HCT116 (cell line): Measurements from ENCODE around the gene ANKRD24. TPM values are rescaled to one million over a fixed set of nuclear protein-coding genes. Genes with fewer than 3 reads are reported as not detected.
"Not testable (repeated sequence)": the region's sequence is repeated elsewhere in the genome, so short reads cannot be mapped to it uniquely, and the experiment has no call there.

ENCODE experiments used
- ATAC-seq: fragments of 200-7000 bp; cut with Tn5 transposase; 2 replicates; pipeline ENCODE4 v1.9.1; 2020; ENCODE audit warnings: mild to moderate bottlenecking, moderate library complexity
- BruUV-seq: library from RNA; stranded (reverse); fragments of 400-500 nt; replicated peaks from 2 replicates; lab custom pipeline; 2021; lab: Mats Ljungman, UMichigan
- CTCF ChIA-PET: fragments of 300-600 bp; sonication (Branson Sonifier 250); formaldehyde crosslinking; loops from one replicate; lab custom pipeline; 2021; ENCODE audit warnings: antibody characterized with exemption; lab: Charles Lee
- POLR2A ChIA-PET: fragments of 300-600, 350-600 bp; sonication (Branson Sonifier 250); formaldehyde crosslinking; loops from one replicate; lab custom pipeline; 2021; ENCODE audit warnings: antibody characterized with exemption; lab: Charles Lee
- RAD21 ChIA-PET, 2 experiments: fragments of 300-600 bp; sonication (Branson Sonifier 250); formaldehyde crosslinking; loops; one replicate each; lab custom pipeline; 2023; ENCODE audit warnings: low total read pairs in 2 of 2; ENCODE audit not compliant: uncharacterized antibody in 2 of 2, unreplicated experiment in 2 of 2, low non-redundant PET in 1 of 2; lab: Charles Lee
- DNase-seq: peaks from one replicate; pipeline ENCODE4 v3.0.0-alpha.2; 2010; ENCODE audit warnings: low read depth, low spot score
- H2AFZ ChIP-seq: fragments of 200-600 bp; shearing (Covaris generic), sonication (generic); 2 replicates; pipeline ENCODE4 v1.6.1; 2017; ENCODE audit warnings: low read depth, mixed run types, mixed read lengths, antibody characterized with exemption, low read length; ENCODE audit not compliant: poor library complexity, severe bottlenecking
- H3K27ac ChIP-seq: 2 replicates; pipeline ENCODE4 v1.5.1; 2012; ENCODE audit warnings: low read depth, low read length
- H3K27me3 ChIP-seq: fragments of 200-600 bp; sonication (generic); 2 replicates; pipeline ENCODE4 v1.6.1; 2016; ENCODE audit warnings: mixed run types, low read length, mixed read lengths; ENCODE audit not compliant: insufficient read depth
- H3K36me3 ChIP-seq, 2 experiments: fragments of 200-500 bp in 1 of 2; fragments of 200-600 bp in 1 of 2; sonication (Bioruptor generic) in 1 of 2; sonication (generic) in 1 of 2; 2 replicates each; pipeline versions ENCODE4 v1.5.1 to v1.6.1; 2014 to 2016; ENCODE audit warnings: low read length in 2 of 2, inconsistent platforms in 1 of 2, mixed read lengths in 1 of 2, mixed run types in 1 of 2; ENCODE audit not compliant: insufficient read depth in 2 of 2, control insufficient read depth in 1 of 2
- H3K4me1 ChIP-seq, 2 experiments: fragments of 200-600 bp in 1 of 2; sonication (generic) in 1 of 2; 2 replicates each; pipeline versions ENCODE4 v1.5.1 to v1.6.1; 2012 to 2017; ENCODE audit warnings: low read length in 2 of 2, inconsistent platforms in 1 of 2, mild to moderate bottlenecking in 1 of 2, mixed read lengths in 1 of 2, mixed run types in 1 of 2, moderate library complexity in 1 of 2; ENCODE audit not compliant: insufficient read depth in 2 of 2, control insufficient read depth in 1 of 2
- H3K4me2 ChIP-seq: fragments of 200-600 bp; sonication (generic); 2 replicates; pipeline ENCODE4 v1.6.1; 2017; ENCODE audit warnings: mixed run types, low read length, mixed read lengths
- H3K4me3 ChIP-seq, 2 experiments: fragments of 200-600 bp in 1 of 2; sonication (generic) in 1 of 2; replicated peaks in 1 of 2; 2 replicates each; pipeline ENCODE4 v1.5.1; 2011 to 2016; ENCODE audit warnings: low read length in 2 of 2, control low read depth in 1 of 2, low read depth in 1 of 2, mild to moderate bottlenecking in 1 of 2, mixed read lengths in 1 of 2, mixed run types in 1 of 2
- H3K79me2 ChIP-seq: fragments of 200-600 bp; sonication (generic); 2 replicates; pipeline ENCODE4 v1.6.1; 2017; ENCODE audit warnings: mild to moderate bottlenecking, mixed run types, low read length, moderate library complexity, mixed read lengths; ENCODE audit not compliant: insufficient read depth
- H3K9ac ChIP-seq: fragments of 200-600 bp; sonication (generic); 2 replicates; pipeline ENCODE4 v1.6.1; 2016; ENCODE audit warnings: low read length, mixed read lengths
- H3K9me2 ChIP-seq: fragments of 200-600 bp; sonication (generic), shearing (Covaris generic); 2 replicates; pipeline ENCODE4 v1.6.1; 2017; ENCODE audit warnings: mixed run types, mild to moderate bottlenecking, moderate library complexity; ENCODE audit not compliant: insufficient read depth
- H3K9me3 ChIP-seq, 2 experiments: fragments of 200-500 bp in 1 of 2; fragments of 200-600 bp in 1 of 2; sonication (Bioruptor generic) in 1 of 2; sonication (generic) in 1 of 2; 2 replicates each; pipeline ENCODE4 v1.6.1; 2014 to 2017; ENCODE audit warnings: low read length in 2 of 2, mixed read lengths in 2 of 2, inconsistent platforms in 1 of 2, low read depth in 1 of 2, mild to moderate bottlenecking in 1 of 2, mixed run types in 1 of 2, moderate library complexity in 1 of 2; ENCODE audit not compliant: control insufficient read depth in 1 of 2, insufficient read depth in 1 of 2
- H4K20me1 ChIP-seq: fragments of 200-600 bp; sonication (generic), shearing (Covaris generic); 2 replicates; pipeline ENCODE4 v1.6.1; 2017; ENCODE audit warnings: mixed run types, mild to moderate bottlenecking, moderate library complexity; ENCODE audit not compliant: insufficient read depth
- CEBPB ChIP-seq: IDR thresholded peaks from 2 replicates; pipeline ENCODE4 v1.6.1; 2012; ENCODE audit warnings: low read depth
- EGR1 ChIP-seq: IDR thresholded peaks from 2 replicates; pipeline ENCODE4 v1.6.1; 2012; ENCODE audit warnings: low read depth
- JUND ChIP-seq: IDR thresholded peaks from 2 replicates; pipeline ENCODE4 v1.6.1; 2012
- TCF7L2 ChIP-seq: IDR thresholded peaks from 2 replicates; pipeline ENCODE4 v1.7.0; 2011; ENCODE audit warnings: borderline replicate concordance, inconsistent platforms; ENCODE audit not compliant: insufficient read depth, insufficient read length; ENCODE audit errors: extremely low read depth
- intact Hi-C: fragments of 100-400 bp; cut with micrococcal nuclease; formaldehyde crosslinking; loops from 2 replicates; pipeline ENCODE4 v1.10.0; 2022
- total RNA-seq: library from RNA; stranded (reverse); gene quantifications from one replicate; pipeline ENCODE4 v1.2.1, GENCODE V29; 2021; ENCODE audit not compliant: unreplicated experiment
- TF ChIP-seq, protein P1 (sequence below), 3 experiments: fragments of 200-600 bp in 1 of 3; sonication (generic) in 1 of 3; IDR thresholded peaks in 2 of 3; conservative IDR thresholded peaks in 1 of 3; 2 replicates each; pipeline ENCODE4 v1.5.1; 2012 to 2017; ENCODE audit warnings: low read depth in 2 of 3, low read length in 2 of 3, antibody characterized with exemption in 1 of 3, borderline replicate concordance in 1 of 3, control low read depth in 1 of 3, mild to moderate bottlenecking in 1 of 3, mixed read lengths in 1 of 3, mixed run types in 1 of 3, moderate library complexity in 1 of 3; ENCODE audit not compliant: insufficient read depth in 1 of 3

The ANKRD24 gene
- total RNA-seq, 1 experiment from 2014 or later = 1.7 TPM

GRCh38 chr19:4192537-4192936, 10.0 kb downstream of the ANKRD24 start:
- H3K79me2 ChIP-seq, H3K9me3 ChIP-seq, BruUV-seq, H4K20me1 ChIP-seq, H3K4me2 ChIP-seq, POLR2A ChIA-PET, H3K36me3 ChIP-seq, H3K9ac ChIP-seq, DNase-seq, H3K27me3 ChIP-seq, intact Hi-C loops, ATAC-seq, H2AFZ ChIP-seq, H3K9me2 ChIP-seq, H3K4me3 ChIP-seq, CTCF ChIA-PET, H3K4me1 ChIP-seq, RAD21 ChIA-PET, H3K27ac ChIP-seq: not testable (repeated sequence)

DNA sequence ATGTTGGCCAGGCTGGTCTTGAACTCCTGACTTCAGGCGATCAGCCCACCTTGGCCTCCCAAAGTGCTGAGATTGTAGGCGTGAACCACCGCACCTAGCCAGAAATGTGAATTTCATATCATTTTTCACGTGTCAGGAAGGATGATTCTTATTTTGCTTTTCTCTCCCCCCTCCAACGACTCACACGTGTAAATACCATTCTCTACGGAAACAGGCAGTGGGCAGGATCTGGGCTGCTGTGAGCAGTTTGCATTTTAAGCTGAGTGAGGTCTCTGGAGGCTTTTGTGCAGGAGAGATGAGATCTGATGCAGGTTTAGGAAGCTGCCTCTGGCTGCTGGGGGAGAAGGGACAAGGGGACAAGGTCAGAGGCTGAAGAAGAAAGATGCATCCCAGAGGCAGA, 11.9 kb downstream of the ANKRD24 start:
- POLR2A ChIA-PET = no interaction called here
- no peak overlapping the region for H2AFZ ChIP-seq
- intact Hi-C loops = no loop called here
- H3K9ac ChIP-seq = no peak overlapping the region
- RAD21 ChIA-PET = no interaction called here
- ATAC-seq = no peak
- no peak overlapping the region for H3K4me2 ChIP-seq
- H3K27ac ChIP-seq = no peak overlapping the region
- peaks cover 2 to 8% of the 10 kb centered on the region in 2 experiments; a peak in 3 of 4 replicates for H3K4me1 ChIP-seq
- no peak for DNase-seq
- no peaks in the 10 kb centered on the region for H3K9me2 ChIP-seq
- BruUV-seq = no TSS peak
- peaks cover 3% of the 10 kb centered on the region; the same call in 1 of the 2 replicates for H3K27me3 ChIP-seq
- no peaks in the 10 kb centered on the region for H4K20me1 ChIP-seq
- CTCF ChIA-PET = no interaction called here
- no peak overlapping the region for H3K4me3 ChIP-seq
- no peak for TF ChIP-seq EGR1
- TF ChIP-seq, protein P1, sequence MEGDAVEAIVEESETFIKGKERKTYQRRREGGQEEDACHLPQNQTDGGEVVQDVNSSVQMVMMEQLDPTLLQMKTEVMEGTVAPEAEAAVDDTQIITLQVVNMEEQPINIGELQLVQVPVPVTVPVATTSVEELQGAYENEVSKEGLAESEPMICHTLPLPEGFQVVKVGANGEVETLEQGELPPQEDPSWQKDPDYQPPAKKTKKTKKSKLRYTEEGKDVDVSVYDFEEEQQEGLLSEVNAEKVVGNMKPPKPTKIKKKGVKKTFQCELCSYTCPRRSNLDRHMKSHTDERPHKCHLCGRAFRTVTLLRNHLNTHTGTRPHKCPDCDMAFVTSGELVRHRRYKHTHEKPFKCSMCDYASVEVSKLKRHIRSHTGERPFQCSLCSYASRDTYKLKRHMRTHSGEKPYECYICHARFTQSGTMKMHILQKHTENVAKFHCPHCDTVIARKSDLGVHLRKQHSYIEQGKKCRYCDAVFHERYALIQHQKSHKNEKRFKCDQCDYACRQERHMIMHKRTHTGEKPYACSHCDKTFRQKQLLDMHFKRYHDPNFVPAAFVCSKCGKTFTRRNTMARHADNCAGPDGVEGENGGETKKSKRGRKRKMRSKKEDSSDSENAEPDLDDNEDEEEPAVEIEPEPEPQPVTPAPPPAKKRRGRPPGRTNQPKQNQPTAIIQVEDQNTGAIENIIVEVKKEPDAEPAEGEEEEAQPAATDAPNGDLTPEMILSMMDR (IDR thresholded peaks at IDR 0.05 in 2 of 3, conservative IDR thresholded peaks at IDR 0.05 in 1 of 3; ENCODE audit: borderline replicate concordance in 1 of 3, insufficient read depth in 1 of 3, low read depth in 2 of 3, low read length in 2 of 3) = no peak
- TF ChIP-seq JUND = no peak
- TF ChIP-seq TCF7L2 = no peak
- no peak for TF ChIP-seq CEBPB
- TF ChIP-seq, all 23 proteins: peak for 0
- Histone ChIP-seq H3K9me3 (no peaks in the 10 kb centered on the region), H3K79me2 (no peaks in the 10 kb centered on the region), H3K36me3 (no peaks in the 10 kb centered on the region)
